A549 (cell line): ENCODE data around the gene ATF4. TPM values are rescaled to one million over a fixed set of nuclear protein-coding genes. Genes with fewer than 3 reads are reported as not detected.
A peak's percentile ranks its signal among the peaks of the same experiment; 100 is the strongest.

ENCODE experiments used
- ATAC-seq, 2 experiments: fragments of 200-7000 bp in 1 of 2; fragments of >200 bp in 1 of 2; cut with Nextera tagmentation in 1 of 2; cut with Tn5 transposase in 1 of 2; 3 replicates each; pipeline versions ENCODE4 v1.8.0 to v1.9.1; 2018 to 2020; ENCODE audit warnings: mild to moderate bottlenecking in 1 of 2, moderate library complexity in 1 of 2
- CTCF ChIA-PET: fragments of 300-600 bp; sonication (Branson Sonifier 250); formaldehyde crosslinking; extraction: SDS; loops from one replicate; lab custom pipeline; 2021; ENCODE audit warnings: antibody characterized with exemption, inconsistent platforms; lab: Yijun Ruan, JAX
- POLR2A ChIA-PET: fragments of 350-600 bp; formaldehyde crosslinking; extraction: SDS; loops from one replicate; lab custom pipeline; 2021; ENCODE audit warnings: antibody characterized with exemption, inconsistent platforms; lab: Yijun Ruan, JAX
- DNase-seq, 2 experiments: peaks; one replicate each; pipeline versions ENCODE4 v3.0.0 to v3.0.0-alpha.2; 2011 to 2016; ENCODE audit warnings: low read depth in 1 of 2, low spot score in 1 of 2
- FAIRE-seq: peaks from 2 replicates; lab custom pipeline; 2011; peaks lifted over from hg19 to GRCh38; lab: Jason Lieb, UNC
- H3K27ac ChIP-seq, 2 experiments: fragments of >200 bp; sonication (Bioruptor Twin); formaldehyde crosslinking; 3 replicates each; pipeline ENCODE4 v1.5.1; 2016 to 2017
- H3K4me1 ChIP-seq: fragments of >200 bp; sonication (Bioruptor Twin); formaldehyde crosslinking; 3 replicates; pipeline ENCODE4 v1.6.1; 2016
- H3K4me2 ChIP-seq: fragments of >200 bp; sonication (Bioruptor Twin); formaldehyde crosslinking; 3 replicates; pipeline ENCODE4 v1.6.1; 2016
- H3K4me3 ChIP-seq: fragments of >200 bp; sonication (Bioruptor Twin); formaldehyde crosslinking; 3 replicates; pipeline ENCODE4 v1.5.1; 2016
- H3K9me3 ChIP-seq: fragments of >200 bp; sonication (Bioruptor Twin); formaldehyde crosslinking; 3 replicates; pipeline ENCODE4 v1.6.1; 2016
- CBX2 ChIP-seq: fragments of 200-600 bp; sonication (generic); IDR thresholded peaks from 2 replicates; pipeline ENCODE4 v1.6.1; 2016; ENCODE audit warnings: low read depth, mild to moderate bottlenecking, borderline replicate concordance
- CTCF ChIP-seq: fragments of >200 bp; sonication (Bioruptor Twin); formaldehyde crosslinking; IDR thresholded peaks from 3 replicates; pipeline ENCODE4 v1.5.1; 2016
- ESRRA ChIP-seq: fragments of 150-350 bp; IDR thresholded peaks from 2 replicates; pipeline ENCODE4 v1.6.1; 2014; ENCODE audit warnings: mild to moderate bottlenecking, low read length, borderline replicate concordance
- GATA3 ChIP-seq: IDR thresholded peaks from 2 replicates; pipeline ENCODE4 v1.6.1; 2012; ENCODE audit warnings: borderline replicate concordance
- HDAC2 ChIP-seq: fragments of 200-600 bp; sonication (generic); IDR thresholded peaks from 2 replicates; pipeline ENCODE4 v1.6.1; 2016
- HEYL ChIP-seq: fragments of 250-450 bp; sonication (Bioruptor Pico); IDR thresholded peaks from 2 replicates; pipeline ENCODE4 v1.8.0; 2021; ENCODE audit warnings: mild to moderate bottlenecking, moderate library complexity
- HOXB13 ChIP-seq: fragments of 250-450 bp; sonication (Bioruptor Pico); IDR thresholded peaks from 2 replicates; pipeline ENCODE4 v1.5.0; 2020; ENCODE audit warnings: low read depth, mild to moderate bottlenecking, moderate library complexity
- MAZ ChIP-seq: fragments of 150-350 bp; IDR thresholded peaks from 2 replicates; pipeline ENCODE4 v1.6.1; 2014; ENCODE audit warnings: antibody characterized with exemption, low read depth, low read length, borderline replicate concordance
- NFE2L2 ChIP-seq: fragments of 150-350 bp; conservative IDR thresholded peaks from 2 replicates; pipeline ENCODE4 v1.6.1; 2014; ENCODE audit warnings: low read length
- POLR2AphosphoS2 ChIP-seq: conservative IDR thresholded peaks from 2 replicates; pipeline ENCODE4 v1.6.1; 2012; ENCODE audit warnings: low read length, improper control_type of control experiment, inconsistent platforms
- RAD21 ChIP-seq, 2 experiments: fragments of >200 bp in 1 of 2; sonication (Bioruptor Twin) in 1 of 2; formaldehyde crosslinking in 1 of 2; IDR thresholded peaks in 1 of 2; conservative IDR thresholded peaks in 1 of 2; 2 replicates in 1 of 2; 3 replicates in 1 of 2; pipeline ENCODE4 v1.6.1; 2012 to 2018; ENCODE audit warnings: inconsistent platforms in 1 of 2
- SMC3 ChIP-seq: fragments of >200 bp; sonication (Bioruptor Twin); formaldehyde crosslinking; IDR thresholded peaks from 3 replicates; pipeline ENCODE4 v1.6.1; 2018; ENCODE audit warnings: inconsistent platforms
- TP53 ChIP-seq: fragments of 250-450 bp; sonication (Bioruptor Pico); IDR thresholded peaks from 2 replicates; pipeline ENCODE4 v1.5.0; 2021; ENCODE audit warnings: mild to moderate bottlenecking, moderate library complexity
- ZNF302 ChIP-seq: fragments of 250-450 bp; sonication (Bioruptor Pico); IDR thresholded peaks from 2 replicates; pipeline ENCODE4 v1.9.0; 2021; ENCODE audit warnings: inconsistent platforms, mild to moderate bottlenecking, moderate library complexity
- ZSCAN20 ChIP-seq: fragments of 250-450 bp; sonication (Bioruptor Pico); IDR thresholded peaks from 2 replicates; pipeline ENCODE4 v1.8.0; 2022; ENCODE audit warnings: mild to moderate bottlenecking, moderate library complexity
- WGBS: methylation state at CpG from one replicate; pipeline ENCODE4 v1.1.6; 2017; ENCODE audit errors: missing lambda C conversion rate; 5-methylcytosine and 5-hydroxymethylcytosine counted together
- polyA plus RNA-seq, 4 experiments: library from polyadenylated mRNA; depleted of rRNA in 3 of 4; stranded (reverse); fragments of >200 nt; fragmentation: RNase III in 1 of 4; extraction: RNeasy Plus Mini Kit Qiagen cat#74134 plus additional on column Dnase treatment in 1 of 4; gene quantifications; 2 replicates in 3 of 4; 3 replicates in 1 of 4; pipeline ENCODE4 v1.2.3, GENCODE V29; 2011 to 2017
- TF ChIP-seq, protein P1 (sequence below): IDR thresholded peaks from 2 replicates; pipeline ENCODE4 v1.6.1; 2012; ENCODE audit warnings: low read depth, borderline replicate concordance
- TF ChIP-seq, protein P2 (sequence below): IDR thresholded peaks from 2 replicates; pipeline ENCODE4 v1.6.1; 2012
- TF ChIP-seq, protein P3 (sequence below): fragments of >200 bp; sonication (Bioruptor Twin); formaldehyde crosslinking; IDR thresholded peaks from 2 replicates; pipeline ENCODE4 v1.6.1; 2016
- TF ChIP-seq, protein P4 (sequence below): fragments of 200-600 bp; sonication (generic); IDR thresholded peaks from 2 replicates; pipeline ENCODE4 v1.6.1; 2016; ENCODE audit warnings: antibody characterized with exemption, mild to moderate bottlenecking, moderate library complexity

The ATF4 gene
- polyA plus RNA-seq, 2 of the 4 experiments (the other 2 are of a cell fraction) = 242 to 593 TPM

- TF ChIP-seq SMC3 (no peak), NFE2L2 (no peak), TP53 (no peak)
These were observed 38.6 kb downstream of the ATF4 start (continued) for GRCh38 chr22:39558950-39559349.

DNA sequence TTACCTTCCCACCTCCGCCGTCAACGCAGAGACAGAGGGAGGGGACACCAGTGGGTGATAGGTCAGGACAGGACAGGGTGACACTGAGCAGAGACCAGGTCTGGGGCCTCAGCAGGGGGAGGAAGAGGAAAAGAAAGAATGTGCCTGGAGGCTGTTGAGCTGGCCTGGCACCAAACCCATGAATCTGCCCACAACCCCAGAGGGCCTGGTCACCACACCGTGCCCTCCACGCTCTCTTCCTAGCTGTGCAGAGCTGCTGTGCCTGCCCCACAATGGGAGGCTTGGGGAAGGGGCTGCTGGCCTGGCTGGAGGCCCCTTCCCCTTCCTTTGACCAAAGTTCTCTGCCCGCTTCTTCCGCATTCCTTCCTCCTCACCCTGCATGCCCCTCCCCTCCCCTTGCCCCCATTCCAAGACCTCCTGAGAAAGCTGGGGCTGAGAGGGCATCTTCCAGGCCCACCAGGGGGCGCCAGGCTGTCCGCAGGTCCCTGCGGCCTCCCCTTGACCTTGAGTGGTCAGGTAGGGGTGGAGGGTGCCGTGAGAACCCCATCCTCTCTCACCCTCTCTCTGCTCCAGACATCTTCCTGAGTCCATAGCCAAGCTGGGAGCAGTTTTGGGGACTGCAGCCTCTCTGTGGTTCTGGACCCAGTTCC is 39.2 kb downstream of the ATF4 start:
- TF ChIP-seq, protein P1, sequence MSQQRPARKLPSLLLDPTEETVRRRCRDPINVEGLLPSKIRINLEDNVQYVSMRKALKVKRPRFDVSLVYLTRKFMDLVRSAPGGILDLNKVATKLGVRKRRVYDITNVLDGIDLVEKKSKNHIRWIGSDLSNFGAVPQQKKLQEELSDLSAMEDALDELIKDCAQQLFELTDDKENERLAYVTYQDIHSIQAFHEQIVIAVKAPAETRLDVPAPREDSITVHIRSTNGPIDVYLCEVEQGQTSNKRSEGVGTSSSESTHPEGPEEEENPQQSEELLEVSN = no peak
- TF ChIP-seq, protein P2, sequence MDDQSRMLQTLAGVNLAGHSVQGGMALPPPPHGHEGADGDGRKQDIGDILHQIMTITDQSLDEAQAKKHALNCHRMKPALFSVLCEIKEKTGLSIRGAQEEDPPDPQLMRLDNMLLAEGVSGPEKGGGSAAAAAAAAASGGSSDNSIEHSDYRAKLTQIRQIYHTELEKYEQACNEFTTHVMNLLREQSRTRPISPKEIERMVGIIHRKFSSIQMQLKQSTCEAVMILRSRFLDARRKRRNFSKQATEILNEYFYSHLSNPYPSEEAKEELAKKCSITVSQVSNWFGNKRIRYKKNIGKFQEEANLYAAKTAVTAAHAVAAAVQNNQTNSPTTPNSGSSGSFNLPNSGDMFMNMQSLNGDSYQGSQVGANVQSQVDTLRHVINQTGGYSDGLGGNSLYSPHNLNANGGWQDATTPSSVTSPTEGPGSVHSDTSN = no peak
- TF ChIP-seq ESRRA (0 out of 2 replicates have a peak, but pooled peaks have one; percentile 20), SMC3 (peak; percentile 59), ZNF302 (CRISPR knock-in tag) (no peak), RAD21 (conservative IDR thresholded peaks at IDR 0.05 in 1 of 2, IDR thresholded peaks at IDR 0.05 in 1 of 2) (peak in 1 of 2 experiments; percentile 50; a peak in 4 of 5 replicates), MAZ (no peak), HOXB13 (CRISPR knock-in tag) (no peak), ZSCAN20 (CRISPR knock-in tag) (no peak), POLR2AphosphoS2 (no peak), HDAC2 (no peak), CBX2 (no peak), HEYL (CRISPR knock-in tag) (no peak), CTCF (peak; percentile 46), GATA3 (no peak)
- TF ChIP-seq, protein P3, sequence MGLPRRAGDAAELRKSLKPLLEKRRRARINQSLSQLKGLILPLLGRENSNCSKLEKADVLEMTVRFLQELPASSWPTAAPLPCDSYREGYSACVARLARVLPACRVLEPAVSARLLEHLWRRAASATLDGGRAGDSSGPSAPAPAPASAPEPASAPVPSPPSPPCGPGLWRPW = no peak
- TF ChIP-seq, protein P4, sequence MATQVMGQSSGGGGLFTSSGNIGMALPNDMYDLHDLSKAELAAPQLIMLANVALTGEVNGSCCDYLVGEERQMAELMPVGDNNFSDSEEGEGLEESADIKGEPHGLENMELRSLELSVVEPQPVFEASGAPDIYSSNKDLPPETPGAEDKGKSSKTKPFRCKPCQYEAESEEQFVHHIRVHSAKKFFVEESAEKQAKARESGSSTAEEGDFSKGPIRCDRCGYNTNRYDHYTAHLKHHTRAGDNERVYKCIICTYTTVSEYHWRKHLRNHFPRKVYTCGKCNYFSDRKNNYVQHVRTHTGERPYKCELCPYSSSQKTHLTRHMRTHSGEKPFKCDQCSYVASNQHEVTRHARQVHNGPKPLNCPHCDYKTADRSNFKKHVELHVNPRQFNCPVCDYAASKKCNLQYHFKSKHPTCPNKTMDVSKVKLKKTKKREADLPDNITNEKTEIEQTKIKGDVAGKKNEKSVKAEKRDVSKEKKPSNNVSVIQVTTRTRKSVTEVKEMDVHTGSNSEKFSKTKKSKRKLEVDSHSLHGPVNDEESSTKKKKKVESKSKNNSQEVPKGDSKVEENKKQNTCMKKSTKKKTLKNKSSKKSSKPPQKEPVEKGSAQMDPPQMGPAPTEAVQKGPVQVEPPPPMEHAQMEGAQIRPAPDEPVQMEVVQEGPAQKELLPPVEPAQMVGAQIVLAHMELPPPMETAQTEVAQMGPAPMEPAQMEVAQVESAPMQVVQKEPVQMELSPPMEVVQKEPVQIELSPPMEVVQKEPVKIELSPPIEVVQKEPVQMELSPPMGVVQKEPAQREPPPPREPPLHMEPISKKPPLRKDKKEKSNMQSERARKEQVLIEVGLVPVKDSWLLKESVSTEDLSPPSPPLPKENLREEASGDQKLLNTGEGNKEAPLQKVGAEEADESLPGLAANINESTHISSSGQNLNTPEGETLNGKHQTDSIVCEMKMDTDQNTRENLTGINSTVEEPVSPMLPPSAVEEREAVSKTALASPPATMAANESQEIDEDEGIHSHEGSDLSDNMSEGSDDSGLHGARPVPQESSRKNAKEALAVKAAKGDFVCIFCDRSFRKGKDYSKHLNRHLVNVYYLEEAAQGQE = no peak
- TF ChIP-seq, all 56 proteins: peak for 4
- CTCF ChIA-PET = interaction anchor here (0.6 to 37.2 kb wide), 14 partner anchors 9 to 485 kb away, joined by 3 to 899 read pairs (median 3); partner anchors contain the start of gene CACNA1I
- Histone ChIP-seq H3K9me3 (no peaks in the 10 kb centered on the region), H3K27ac (peak overlapping the region in 1 of 2 experiments; percentile 46; a peak in 1 of 6 replicates), H3K4me3 (no peak overlapping the region), H3K4me1 (0 out of 3 replicates have a peak, but pooled peaks cover 5% of the 10 kb centered on the region), H3K4me2 (no peak overlapping the region)
- ATAC-seq (peak in 1 of 2 experiments; percentile 83; a peak in 3 of 6 replicates), FAIRE-seq (no peak), DNase-seq (no peak)
- POLR2A ChIA-PET = interaction anchor here (0.6 kb wide), 1 partner anchor 392 kb away, joined by 4 read pairs; no protein-coding TSS in a partner anchor
- 53% methylated on average over 9 of the region's 11 CpGs for WGBS
